ENCODE results near the gene ITGB1BP1. TPM values are rescaled to one million over a fixed set of nuclear protein-coding genes. Genes with fewer than 3 reads are reported as not detected.

ITGB1BP1 gene
- total and polyA plus RNA-seq, 9 of the 15 experiments (the other 6 are each of a cell fraction or from before 2014, with no cell fraction given), result 37.8 to 95.3 (median 50.4) TPM

- TF ChIP-seq NR2C2 (CRISPR knock-in tag; IDR thresholded peaks at IDR 0.05) (no peak), NR2C2 (tag; IDR thresholded peaks at IDR 0.05) (no peak), ZBTB17 (CRISPR knock-in tag; IDR thresholded peaks at IDR 0.05) (no peak), PHF8 (IDR thresholded peaks at IDR 0.05; ENCODE audit: borderline replicate concordance, low read length) (no peak), RBM34 (IDR thresholded peaks at IDR 0.05; ENCODE audit: borderline replicate concordance, insufficient read depth, low read length) (no peak), MEF2D (tag; conservative IDR thresholded peaks at IDR 0.05; ENCODE audit: low read depth) (no peak), ZBED1 (IDR thresholded peaks at IDR 0.05) (no peak)
- H3K4me3 ChIP-seq, result no peak overlapping the region
- H4K20me1 ChIP-seq (replicated peaks; ENCODE audit: control insufficient read depth, insufficient read depth, low read length), result no peaks in the 10 kb centered on the region; the same call in 1 of the 2 replicates
- H3K36me3 ChIP-seq (ENCODE audit: control insufficient read depth, insufficient read depth, low read length), result peaks cover 34% of the 10 kb centered on the region
- DNase-seq (ENCODE audit: extremely low read depth in 1 of 4, low spot score in 3 of 4) (no peak), FAIRE-seq (no peak), ATAC-seq (no peak)
- H3K4me2 ChIP-seq (ENCODE audit: insufficient read depth, low read length), result no peak overlapping the region
- H3K4me1 ChIP-seq (replicated peaks in 1 of 2; ENCODE audit: control insufficient read depth in 2 of 2, insufficient read depth in 2 of 2, low read length in 2 of 2), result peaks cover 0 to 8% of the 10 kb centered on the region in 2 experiments; a peak in 1 of 5 replicates
- intact Hi-C loops (cut with micrococcal nuclease), result no loop called here
- ChIA-PET CTCF (ENCODE audit: low intra/inter-chr PET ratio) (no interaction called here), POLR2A (no interaction called here)
- H3K27me3 ChIP-seq (ENCODE audit: control insufficient read depth in 2 of 2, insufficient read depth in 2 of 2, low read length in 2 of 2), result no peaks in the 10 kb centered on the region
- no peaks in the 10 kb centered on the region for H3K9me3 ChIP-seq (replicated peaks; ENCODE audit: control insufficient read depth, insufficient read depth, low read depth, low read length)
- H2AFZ ChIP-seq (ENCODE audit: low read depth, low read length), result no peak overlapping the region
- no TSS peak for BruUV-seq (replicated peaks)
- H3K27ac ChIP-seq (ENCODE audit: extremely low read depth, low read depth, low read length), result no peak overlapping the region
- 43% methylated on average over 2 of the region's 2 CpGs for WGBS (ENCODE audit: insufficient coverage, low coverage, missing lambda C conversion rate)
- no peaks in the 10 kb centered on the region for H3K79me2 ChIP-seq (ENCODE audit: control insufficient read depth, insufficient read depth, low read length)
- peaks cover 3% of the 10 kb centered on the region for H3K9me1 ChIP-seq (ENCODE audit: control insufficient read depth, insufficient read depth, low read length)
- in situ Hi-C loops (cut with MboI), result no loop called here
- no peak overlapping the region for H3K9ac ChIP-seq (ENCODE audit: insufficient read depth in 1 of 2, low read depth in 2 of 2, low read length in 2 of 2)
These were observed 17.7 kb downstream of the ITGB1BP1 start for GRCh38 chr2:9405636-9406035.

- ATAC-seq, result no peak
- POLR2A ChIA-PET, result interaction anchor here (0.8 kb wide), 1 partner anchor 15 kb away, joined by 4 read pairs; no protein-coding TSS in a partner anchor
- peaks cover 27% of the 10 kb centered on the region for H3K36me3 ChIP-seq (ENCODE audit: control insufficient read depth, insufficient read depth, low read length)
- TF ChIP-seq ZNF232 (CRISPR knock-in tag; IDR thresholded peaks at IDR 0.05) (no peak), EP300 (IDR thresholded peaks at IDR 0.05; ENCODE audit: low read length) (no peak), CBX1 (IDR thresholded peaks at IDR 0.05; ENCODE audit: low read depth) (no peak), SUPT5H (IDR thresholded peaks at IDR 0.05) (no peak), FUS (optimal IDR thresholded peaks at IDR 0.05; ENCODE audit: low read depth, low read length) (no peak), FIP1L1 (IDR thresholded peaks at IDR 0.05; ENCODE audit: low read depth, low read length, poor library complexity, severe bottlenecking) (no peak), SREBF1 (IDR thresholded peaks at IDR 0.05; ENCODE audit: borderline replicate concordance, low read depth, low read length) (no peak), PRDM10 (IDR thresholded peaks at IDR 0.05; ENCODE audit: partially characterized antibody) (no peak), HOXB6 (CRISPR knock-in tag; IDR thresholded peaks at IDR 0.05; ENCODE audit: borderline replicate concordance) (no peak)
These were observed 18.9 kb downstream of the ITGB1BP1 start for GRCh38 chr2:9404451-9404850.

More at GRCh38 chr2:9404451-9404850, 18.9 kb downstream of the ITGB1BP1 start:
- Histone ChIP-seq H2AFZ (ENCODE audit: low read depth, low read length) (no peak overlapping the region), H3K27me3 (ENCODE audit: control insufficient read depth in 2 of 2, insufficient read depth in 2 of 2, low read length in 2 of 2) (no peaks in the 10 kb centered on the region), H3K79me2 (ENCODE audit: control insufficient read depth, insufficient read depth, low read length) (no peaks in the 10 kb centered on the region), H3K9me3 (replicated peaks; ENCODE audit: control insufficient read depth, insufficient read depth, low read depth, low read length) (no peaks in the 10 kb centered on the region), H3K4me2 (ENCODE audit: insufficient read depth, low read length) (no peak overlapping the region), H3K4me1 (replicated peaks in 1 of 2; ENCODE audit: control insufficient read depth in 2 of 2, insufficient read depth in 2 of 2, low read length in 2 of 2) (peaks cover 0 to 9% of the 10 kb centered on the region in 2 experiments; a peak in 2 of 5 replicates), H3K27ac (ENCODE audit: extremely low read depth, low read depth, low read length) (no peak overlapping the region), H3K9ac (ENCODE audit: insufficient read depth in 1 of 2, low read depth in 2 of 2, low read length in 2 of 2) (no peak overlapping the region), H4K20me1 (replicated peaks; ENCODE audit: control insufficient read depth, insufficient read depth, low read length) (no peaks in the 10 kb centered on the region; the same call in 1 of the 2 replicates), H3K4me3 (no peak overlapping the region), H3K9me1 (ENCODE audit: control insufficient read depth, insufficient read depth, low read length) (peaks cover 3% of the 10 kb centered on the region)
- 58% methylated on average over 4 of the region's 4 CpGs for WGBS (ENCODE audit: insufficient coverage, low coverage, missing lambda C conversion rate)
- in situ Hi-C loops (cut with MboI), result no loop called here
- intact Hi-C loops (cut with micrococcal nuclease), result no loop called here
- CTCF ChIA-PET (ENCODE audit: low intra/inter-chr PET ratio), result no interaction called here
- FAIRE-seq (no peak), DNase-seq (ENCODE audit: extremely low read depth in 1 of 4, low spot score in 3 of 4) (no peak)
- BruUV-seq (replicated peaks), result no TSS peak
